ENCODE results near the gene CPT1B. TPM values are rescaled to one million over a fixed set of nuclear protein-coding genes. Genes with fewer than 3 reads are reported as not detected.

The CPT1B gene
- total and polyA plus RNA-seq, 10 of the 15 experiments (the other 5 are each of a cell fraction or from before 2014, with no cell fraction given) = 3.5 to 54.0 (median 21.7) TPM

DNA sequence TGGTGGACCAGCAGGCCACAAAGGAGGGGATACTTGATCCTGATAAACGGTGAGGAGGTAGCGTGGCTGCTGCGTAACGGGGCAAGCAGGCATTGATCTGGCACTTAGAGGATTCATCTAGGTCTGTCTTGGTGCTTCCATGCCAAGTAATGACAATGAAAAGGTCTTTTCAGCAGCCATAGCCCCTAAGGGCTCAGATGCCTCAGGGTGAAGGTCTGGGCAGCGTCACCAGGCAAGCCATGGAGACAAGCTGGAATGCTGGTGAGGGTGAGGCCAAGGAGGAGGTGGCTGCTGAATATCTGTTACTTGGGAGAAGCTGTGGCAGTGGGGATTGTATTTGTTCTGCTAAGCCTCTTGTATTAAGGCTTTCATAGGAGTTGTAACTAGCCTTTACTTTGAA is 9.2 kb upstream of the CPT1B start:
- Histone ChIP-seq H4K20me1 (ENCODE audit: control insufficient read depth, insufficient read depth) (no peaks in the 10 kb centered on the region), H3K4me3 (no peak overlapping the region), H3K4me2 (ENCODE audit: control insufficient read depth, insufficient read depth) (no peak overlapping the region), H3K27ac (ENCODE audit: control insufficient read depth, insufficient read depth) (no peak overlapping the region), H3K4me1 (ENCODE audit: control insufficient read depth, insufficient read depth, low read length) (no peaks in the 10 kb centered on the region; the same call in 1 of the 2 replicates), H3K36me3 (ENCODE audit: control insufficient read depth in 2 of 2, insufficient read depth in 2 of 2, low read length in 1 of 2) (no peaks in the 10 kb centered on the region), H3K9me3 (replicated peaks; ENCODE audit: control insufficient read depth, insufficient read depth, low read length) (no peaks in the 10 kb centered on the region), H3K79me2 (ENCODE audit: control insufficient read depth, insufficient read depth, low read length) (peaks cover 8% of the 10 kb centered on the region), H2AFZ (ENCODE audit: control insufficient read depth, low read depth, low read length) (no peak overlapping the region), H3K27me3 (replicated peaks in 1 of 2; ENCODE audit: control insufficient read depth in 2 of 2, insufficient read depth in 2 of 2, low read length in 1 of 2) (no peaks in the 10 kb centered on the region), H3K9ac (ENCODE audit: control insufficient read depth, insufficient read depth, low read length) (no peak overlapping the region)
- WGBS (ENCODE audit: insufficient coverage, insufficient replicate concordance, low lambda C conversion rate, missing lambda C conversion rate) = 94% methylated on average over 5 of the region's 5 CpGs
- DNase-seq (ENCODE audit: low read depth, low spot score) = no peak
- no peak for TF ChIP-seq ESRRA (IDR thresholded peaks at IDR 0.05; ENCODE audit: low read length)
- TF ChIP-seq, protein P1, sequence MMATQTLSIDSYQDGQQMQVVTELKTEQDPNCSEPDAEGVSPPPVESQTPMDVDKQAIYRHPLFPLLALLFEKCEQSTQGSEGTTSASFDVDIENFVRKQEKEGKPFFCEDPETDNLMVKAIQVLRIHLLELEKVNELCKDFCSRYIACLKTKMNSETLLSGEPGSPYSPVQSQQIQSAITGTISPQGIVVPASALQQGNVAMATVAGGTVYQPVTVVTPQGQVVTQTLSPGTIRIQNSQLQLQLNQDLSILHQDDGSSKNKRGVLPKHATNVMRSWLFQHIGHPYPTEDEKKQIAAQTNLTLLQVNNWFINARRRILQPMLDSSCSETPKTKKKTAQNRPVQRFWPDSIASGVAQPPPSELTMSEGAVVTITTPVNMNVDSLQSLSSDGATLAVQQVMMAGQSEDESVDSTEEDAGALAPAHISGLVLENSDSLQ (IDR thresholded peaks at IDR 0.05) = no peak
- TF ChIP-seq ZNF217 (IDR thresholded peaks at IDR 0.05) = no peak
- TF ChIP-seq HDAC2 (IDR thresholded peaks at IDR 0.05) = no peak
- TF ChIP-seq ZNF274 (IDR thresholded peaks at IDR 0.05; ENCODE audit: insufficient read depth, insufficient read length) = no peak
- TF ChIP-seq CHD2 (IDR thresholded peaks at IDR 0.05; ENCODE audit: borderline replicate concordance, low read depth, low read length) = no peak
- TF ChIP-seq IKZF2 (IDR thresholded peaks at IDR 0.05) = no peak
- TF ChIP-seq CBFB (IDR thresholded peaks at IDR 0.05; ENCODE audit: low read depth) = no peak
- TF ChIP-seq MYB (IDR thresholded peaks at IDR 0.05; ENCODE audit: borderline replicate concordance, low read depth, low read length) = no peak
- no peak for TF ChIP-seq HDGF (IDR thresholded peaks at IDR 0.05)
- TF ChIP-seq BMI1 (IDR thresholded peaks at IDR 0.05; ENCODE audit: borderline replicate concordance) = no peak
- TF ChIP-seq FOXK2 (IDR thresholded peaks at IDR 0.05) = no peak
- TF ChIP-seq IKZF1 (conservative IDR thresholded peaks at IDR 0.05) = no peak
- TF ChIP-seq YY1 (IDR thresholded peaks at IDR 0.05; ENCODE audit: low read depth, low read length) = no peak
- CTCF ChIA-PET = interaction anchor here (0.6 kb wide), 1 partner anchor 350 kb away, joined by 3 read pairs; no protein-coding TSS in a partner anchor
- intact Hi-C loops (cut with micrococcal nuclease; ENCODE audit: unreplicated experiment) = no loop called here
- RAD21 ChIA-PET (ENCODE audit: unreplicated experiment) = interaction anchor here (0.7 kb wide), 1 partner anchor 39 kb away, joined by 3 read pairs; no protein-coding TSS in a partner anchor
- in situ Hi-C loops (cut with MboI) = no loop called here
- SMC1A ChIA-PET (ENCODE audit: uncharacterized antibody, unreplicated experiment) = interaction anchor here (1.2 kb wide), 1 partner anchor 33 kb away, joined by 3 read pairs; no protein-coding TSS in a partner anchor
- BruUV-seq (replicated peaks) = no TSS peak
- FAIRE-seq = no peak
- ATAC-seq = no peak
- POLR2A ChIA-PET = no interaction called here
